Colon (tissue), 2 donors: ENCODE measurements around the gene GDI1.

Experiments used
- FAIRE-seq: peaks from 2 replicates; lab custom pipeline; 2012; peaks lifted over from hg19 to GRCh38; lab: Jason Lieb, UNC
- donor health status: control.
- donor health status: control.

GDI1 gene

GRCh38 chrX:154409222-154409871 lies 27.6 kb upstream of the GDI1 start, which contains the start of gene DNASE1L1:
TSS of gene DNASE1L1 (minus strand) at chrX:154409254. CDS start at chrX:154405568, 3,686 bp downstream.
- FAIRE-seq: no peak

- no peak for FAIRE-seq
These were observed 25.0 kb upstream of the GDI1 start for GRCh38 chrX:154411981-154412340.

GRCh38 chrX:154412468-154412867 lies 24.5 kb upstream of the GDI1 start:
- FAIRE-seq: no peak

GRCh38 chrX:154413142-154413541 lies 23.8 kb upstream of the GDI1 start:
- FAIRE-seq: no peak

GRCh38 chrX:154417157-154417556 lies 19.8 kb upstream of the GDI1 start:
- no peak for FAIRE-seq

- FAIRE-seq: no peak
These were observed 17.8 kb upstream of the GDI1 start for GRCh38 chrX:154419189-154419588.

GRCh38 chrX:154419688-154420401 lies 17.1 kb upstream of the GDI1 start:
- no peak for FAIRE-seq

- no peak for FAIRE-seq
These were observed 16.6 kb upstream of the GDI1 start for GRCh38 chrX:154420402-154420756.

- no peak for FAIRE-seq
These were observed 9.8 kb upstream of the GDI1 start for GRCh38 chrX:154426916-154427770.

GRCh38 chrX:154428176-154429171 lies 8.5 kb upstream of the GDI1 start, which contains the start of gene ATP6AP1:
TSS of gene ATP6AP1 (plus strand) at chrX:154428677. CDS start at chrX:154428693, 16 bp downstream.
- no peak for FAIRE-seq

- no peak for FAIRE-seq
These were observed 7.2 kb upstream of the GDI1 start for GRCh38 chrX:154429711-154430110.

- FAIRE-seq: no peak
These were observed 6.5 kb upstream of the GDI1 start for GRCh38 chrX:154430479-154430878.

GRCh38 chrX:154430916-154431315 lies 6.0 kb upstream of the GDI1 start:
- FAIRE-seq: no peak

- FAIRE-seq: no peak
These were observed 5.6 kb upstream of the GDI1 start for GRCh38 chrX:154431341-154431740.

- no peak for FAIRE-seq
These were observed 4.7 kb upstream of the GDI1 start for GRCh38 chrX:154432210-154432609.

GRCh38 chrX:154433605-154434004 lies 3.3 kb upstream of the GDI1 start:
- FAIRE-seq: no peak

- no peak for FAIRE-seq
These were observed 2.4 kb upstream of the GDI1 start for GRCh38 chrX:154434394-154435168.

- no peak for FAIRE-seq
These were observed 1.7 kb upstream of the GDI1 start for GRCh38 chrX:154435171-154435733.

GRCh38 chrX:154436374-154436982 lies 476 bp upstream of the GDI1 start:
- FAIRE-seq: no peak
